Neural cell (in vitro differentiated cells): Measurements from ENCODE around the gene HEYL.

Source experiments
- CTCF ChIP-seq: fragments of 450-650 bp; IDR thresholded peaks from 2 replicates; pipeline ENCODE4 v1.5.1; 2014; ENCODE audit warnings: antibody characterized with exemption, mild to moderate bottlenecking, moderate library complexity; ENCODE audit not compliant: poor library complexity, severe bottlenecking
- EP300 ChIP-seq: fragments of 450-650 bp; conservative IDR thresholded peaks from 2 replicates; pipeline ENCODE4 v1.6.1; 2014; ENCODE audit warnings: antibody characterized with exemption, mild to moderate bottlenecking, moderate library complexity; ENCODE audit not compliant: poor library complexity, severe bottlenecking
- EZH2 ChIP-seq: fragments of 200-600, 300-800 bp; shearing (Covaris generic), sonication (generic); IDR thresholded peaks from 2 replicates; pipeline ENCODE4 v1.6.1; 2014; ENCODE audit warnings: antibody characterized with exemption, low read length, borderline replicate concordance, mild to moderate bottlenecking; ENCODE audit not compliant: insufficient read depth, poor library complexity, severe bottlenecking
- MXI1 ChIP-seq: fragments of 450-650 bp; conservative IDR thresholded peaks from 2 replicates; pipeline ENCODE4 v1.6.1; 2014; ENCODE audit warnings: antibody characterized with exemption, mild to moderate bottlenecking; ENCODE audit not compliant: poor library complexity, severe bottlenecking
- POLR2AphosphoS5 ChIP-seq: IDR thresholded peaks from 2 replicates; pipeline ENCODE4 v1.6.1; 2012
- REST ChIP-seq: IDR thresholded peaks from 2 replicates; pipeline ENCODE4 v1.6.1; 2012; ENCODE audit warnings: borderline replicate concordance
- TAF1 ChIP-seq: IDR thresholded peaks from 2 replicates; pipeline ENCODE4 v1.6.1; 2012; ENCODE audit warnings: low read depth

GRCh38 chr1:39681999-39682398, 42.6 kb upstream of the HEYL start:
- TF ChIP-seq TAF1 (no peak), CTCF (no peak), EP300 (no peak), MXI1 (no peak), EZH2 (no peak), POLR2AphosphoS5 (no peak), REST (no peak)
